ENCODE results near the gene ECI2.
"Not testable (repeated sequence)": the region's sequence is repeated elsewhere in the genome, so short reads cannot be mapped to it uniquely, and the experiment has no call there.

ECI2 gene

DNA sequence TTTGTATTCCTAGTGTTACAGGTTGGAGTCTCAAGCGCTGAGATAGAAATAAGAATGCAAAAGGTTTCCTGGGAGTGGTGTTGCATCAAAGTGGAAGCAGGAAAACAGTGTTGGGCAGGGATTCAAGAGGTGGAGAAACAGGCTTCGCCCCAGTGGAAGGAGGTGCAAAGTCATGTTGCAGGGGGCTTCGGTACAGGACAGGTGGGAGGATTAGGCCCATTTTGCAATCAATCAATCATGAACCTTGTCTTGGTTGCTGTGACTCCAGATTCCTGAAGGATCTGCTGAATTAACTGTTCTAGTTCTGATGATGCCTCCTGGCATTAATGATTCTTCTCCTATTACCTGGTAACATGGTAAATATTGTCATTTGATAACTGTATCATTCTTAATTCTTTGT is 34.1 kb downstream of the ECI2 start:
- DNase-seq = no peak

DNA sequence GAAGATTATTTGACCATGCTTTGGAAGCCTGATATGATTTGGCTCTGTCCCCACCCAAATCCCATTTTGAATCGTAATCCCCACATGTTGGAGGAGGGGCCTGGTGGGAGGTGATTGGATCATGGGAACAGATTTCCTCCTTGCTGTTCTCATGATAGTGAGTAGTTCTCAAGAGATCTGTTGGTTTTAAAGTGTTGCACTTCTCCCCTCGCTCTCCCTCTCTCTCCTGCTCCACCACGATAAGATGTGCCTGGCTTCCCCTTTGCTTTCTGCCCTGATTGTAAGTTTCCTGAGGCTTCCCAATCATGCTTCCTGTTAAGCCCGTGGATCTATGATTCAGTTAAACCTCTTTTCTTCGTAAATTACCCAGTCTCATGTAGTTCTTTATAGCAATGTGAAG is 34.7 kb downstream of the ECI2 start:
- no peak for DNase-seq

DNA sequence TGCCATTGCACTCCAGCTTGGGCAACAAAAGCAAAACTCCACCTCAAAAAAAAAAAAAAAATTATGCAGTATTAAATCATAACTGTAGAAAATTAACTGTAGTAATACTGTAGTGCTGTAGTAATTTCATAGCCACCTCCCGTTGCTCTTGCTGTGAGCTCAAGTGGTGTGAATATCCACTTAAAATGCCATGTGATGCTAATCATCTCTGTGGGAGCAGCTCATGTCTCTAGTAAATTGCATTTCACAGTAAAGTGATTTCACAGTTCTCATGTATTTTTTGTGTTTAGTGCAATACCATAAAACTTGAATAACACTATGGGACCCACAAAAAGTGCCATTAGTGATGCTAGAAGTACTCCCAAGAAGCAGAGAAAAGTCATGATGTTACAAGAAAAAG is 42.1 kb downstream of the ECI2 start:
- peak; percentile 27 for DNase-seq

- DNase-seq = no peak
Measured at GRCh38 chr6:4091941-4092340, 43.4 kb downstream of the ECI2 start.

DNA sequence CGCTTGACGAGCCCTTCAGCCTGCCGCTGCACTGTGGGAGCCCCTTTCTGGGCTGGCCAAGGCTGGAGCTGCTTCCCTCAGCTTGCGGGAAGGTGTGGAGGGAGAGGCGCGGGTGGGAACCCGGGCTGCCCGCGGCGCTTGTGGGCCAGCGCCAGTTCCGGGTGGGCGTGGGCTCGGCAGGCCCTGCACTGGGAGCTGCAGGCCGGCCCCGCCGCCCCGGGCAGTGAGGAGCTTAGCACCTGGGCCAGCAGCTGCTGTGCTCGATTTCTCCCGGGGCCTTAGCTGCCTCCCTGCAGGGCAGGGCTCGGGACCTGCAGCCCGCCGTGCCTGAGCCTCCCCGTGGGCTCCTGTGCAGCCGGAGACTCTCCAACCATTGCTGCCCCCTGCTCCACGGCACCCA is 45.3 kb downstream of the ECI2 start:
- DNase-seq = not testable (repeated sequence)

GRCh38 chr6:4088704-4089103 is 46.7 kb downstream of the ECI2 start:
- no peak for DNase-seq

DNA sequence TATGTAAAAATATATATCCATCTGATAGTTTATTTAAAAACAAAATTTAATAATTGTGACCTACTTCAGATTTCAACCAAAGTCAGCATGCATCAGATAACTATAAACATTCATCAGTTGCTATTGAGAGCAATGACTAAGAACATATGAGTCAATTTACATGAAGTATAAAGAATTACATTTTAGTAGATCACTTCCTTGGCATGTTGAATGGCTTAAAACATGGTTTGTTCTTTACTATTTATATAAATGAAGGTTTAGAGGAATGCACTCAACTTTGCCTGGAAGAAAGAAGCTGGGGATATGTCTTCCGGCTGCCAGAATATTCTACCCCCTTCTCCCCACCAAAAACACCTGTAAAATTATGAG is 50.1 kb downstream of the ECI2 start:
- no peak for DNase-seq

DNA sequence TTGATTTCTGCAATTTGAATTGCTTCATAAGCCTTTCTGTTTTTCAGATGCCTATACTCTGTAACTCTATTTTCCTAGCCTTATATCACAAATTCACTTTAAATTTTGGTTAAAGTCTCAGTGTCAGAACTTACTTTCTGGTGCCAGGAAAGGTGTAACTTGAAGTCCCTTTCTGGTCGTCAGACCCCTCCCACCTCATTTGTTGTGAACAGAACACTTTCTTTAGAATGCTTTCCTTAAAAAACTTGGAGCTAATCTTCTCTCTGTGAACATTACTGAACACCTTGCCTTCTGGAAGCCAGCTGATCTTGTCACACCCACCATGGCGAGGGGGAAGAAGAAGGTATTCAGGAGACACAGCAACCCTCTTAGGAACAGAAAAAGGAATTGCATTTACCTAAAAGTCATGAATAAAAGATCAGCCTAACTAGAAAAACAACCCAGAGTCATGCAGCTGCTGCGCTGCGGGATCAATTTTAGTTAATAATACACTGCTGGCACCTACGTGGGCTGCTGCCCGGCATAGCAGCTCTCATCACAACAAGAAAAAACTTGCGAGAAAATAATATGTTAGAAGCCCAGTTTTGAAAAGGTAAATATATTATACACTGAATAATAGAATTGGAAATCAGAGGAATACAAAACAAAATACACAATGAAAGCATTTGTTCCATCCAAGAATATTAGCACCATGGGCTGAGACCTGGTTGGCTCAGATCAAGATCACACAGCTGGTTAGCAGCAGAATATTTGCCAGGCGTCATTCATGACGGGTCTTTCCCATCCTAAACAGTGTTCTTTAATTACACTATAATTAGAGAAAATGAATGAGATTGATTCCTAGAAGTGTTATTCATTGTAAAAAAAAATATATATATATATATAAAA is 50.7 kb downstream of the ECI2 start:
- peak; percentile 93 for DNase-seq

- no peak for DNase-seq
Measured at GRCh38 chr6:4078691-4079471, 56.5 kb downstream of the ECI2 start, which contains the start of gene FAM217A. Gene FAM217A, minus strand, starts transcription at chr6:4079137. Its CDS starts 1,723 bp downstream, at chr6:4077414.

- no peak for DNase-seq
Measured at GRCh38 chr6:4074478-4075235, 60.7 kb downstream of the ECI2 start.

DNA sequence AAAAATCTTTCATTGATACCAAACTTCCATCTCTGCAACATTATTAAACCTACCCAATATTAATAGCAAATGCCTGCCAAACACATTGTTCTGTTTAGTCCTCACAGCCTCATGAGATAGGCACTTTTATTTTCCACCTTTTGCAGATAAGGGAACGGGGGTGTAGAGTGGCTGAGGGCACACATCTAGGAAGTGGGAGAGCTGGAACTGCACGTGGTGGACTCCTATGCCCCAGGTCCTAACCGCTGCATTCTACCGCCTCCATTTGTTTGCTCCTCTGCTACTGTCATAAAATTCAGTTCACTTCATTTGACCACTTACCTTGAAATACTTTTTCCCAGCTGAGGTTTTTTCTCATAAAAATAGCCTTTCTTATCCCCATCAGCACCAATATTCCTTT is 64.0 kb downstream of the ECI2 start:
- no peak for DNase-seq

DNA sequence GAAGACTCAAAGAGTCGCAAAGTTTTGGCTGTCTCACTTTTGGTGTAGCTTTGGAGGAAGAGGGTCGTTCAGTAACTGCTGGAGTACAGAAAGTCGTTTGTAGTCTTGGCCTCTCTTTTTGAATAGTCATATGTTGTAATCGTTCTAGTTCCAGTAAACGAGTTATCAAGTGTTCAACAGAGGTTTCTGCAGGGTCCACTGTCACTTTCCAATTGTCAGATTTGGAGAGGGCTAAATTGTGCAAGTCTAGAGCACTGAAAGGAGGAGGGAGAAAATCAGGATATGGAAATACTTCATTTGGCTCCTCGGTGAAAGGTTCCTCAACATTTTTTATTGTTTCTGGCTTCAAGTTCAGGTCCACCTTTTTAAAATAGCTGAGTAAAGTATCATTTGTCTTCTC is 66.2 kb downstream of the ECI2 start:
- no peak for DNase-seq

GRCh38 chr6:4067673-4068072 is 67.7 kb downstream of the ECI2 start:
- DNase-seq = no peak

- DNase-seq = no peak
Measured at GRCh38 chr6:4066029-4066755, 69.2 kb downstream of the ECI2 start.
